LNCaP clone FGC (cell line): ENCODE measurements around the gene ST6GAL1.

ENCODE experiments used
- DNase-seq: peaks from one replicate; pipeline ENCODE4 v3.0.0-alpha.2; 2011; ENCODE audit warnings: low read depth
- H3K4me3 ChIP-seq: 2 replicates; pipeline ENCODE4 v1.5.1; 2011; ENCODE audit warnings: mild to moderate bottlenecking, low read depth, low read length, control low read depth
- CTCF ChIP-seq: IDR thresholded peaks from 2 replicates; pipeline ENCODE4 v1.5.1; 2012; ENCODE audit warnings: mild to moderate bottlenecking; ENCODE audit not compliant: control insufficient read depth, insufficient read depth; ENCODE audit errors: extremely low read depth

ST6GAL1 gene

GRCh38 chr3:186996356-186996755, 66.0 kb downstream of the ST6GAL1 start:
- H3K4me3 ChIP-seq = no peak overlapping the region
- no peak for DNase-seq
- no peak for TF ChIP-seq CTCF

GRCh38 chr3:186997061-186997460, 66.7 kb downstream of the ST6GAL1 start:
- no peak for TF ChIP-seq CTCF
- H3K4me3 ChIP-seq = no peak overlapping the region
- no peak for DNase-seq

- no peak for DNase-seq
- H3K4me3 ChIP-seq = no peak overlapping the region
- no peak for TF ChIP-seq CTCF
Measured at GRCh38 chr3:186997473-186997939, 67.2 kb downstream of the ST6GAL1 start.

GRCh38 chr3:186998937-186999368, 68.6 kb downstream of the ST6GAL1 start:
- H3K4me3 ChIP-seq = no peak overlapping the region
- no peak for DNase-seq
- TF ChIP-seq CTCF = no peak

GRCh38 chr3:187000711-187001151, 70.4 kb downstream of the ST6GAL1 start:
- no peak for TF ChIP-seq CTCF
- DNase-seq = no peak
- H3K4me3 ChIP-seq = no peak overlapping the region

GRCh38 chr3:187002915-187003314, 72.6 kb downstream of the ST6GAL1 start:
- no peak for TF ChIP-seq CTCF
- no peak overlapping the region for H3K4me3 ChIP-seq
- no peak for DNase-seq

GRCh38 chr3:187005827-187006481, 75.6 kb downstream of the ST6GAL1 start:
- TF ChIP-seq CTCF = no peak
- H3K4me3 ChIP-seq = no peak overlapping the region
- no peak for DNase-seq
